Tibial artery (tissue), 4 donors: ENCODE measurements around the gene TAF8.

Source experiments
- DNase-seq, 2 donors: peaks; one replicate each; pipeline ENCODE4 v3.0.0-alpha.2; 2019
- H3K27ac ChIP-seq, 2 donors: fragments of 200-600 bp; sonication (generic) in 1 of 2; 1 replicate in 1 of 2; 2 replicates in 1 of 2; pipeline ENCODE4 v1.5.1; 2018 to 2019; ENCODE audit warnings: mild to moderate bottlenecking in 1 of 2
- H3K27me3 ChIP-seq, 2 donors: fragments of 200-600 bp; sonication (generic) in 1 of 2; one replicate each; pipeline versions ENCODE4 v1.5.1 to v1.6.0; 2016 to 2019
- H3K36me3 ChIP-seq, 3 donors: fragments of 200-600 bp; sonication (generic) in 2 of 3; one replicate each; pipeline ENCODE4 v1.5.1; 2016 to 2019; ENCODE audit warnings: mild to moderate bottlenecking in 2 of 3
- H3K4me1 ChIP-seq, 4 donors: fragments of 200-600 bp; sonication (generic) in 2 of 4; 1 replicate in 3 of 4; 2 replicates in 1 of 4; pipeline ENCODE4 v1.5.1; 2016 to 2019
- H3K4me3 ChIP-seq, 2 donors: fragments of 200-600 bp; sonication (generic) in 1 of 2; 1 replicate in 1 of 2; 2 replicates in 1 of 2; pipeline ENCODE4 v1.5.1; 2018 to 2019; ENCODE audit warnings: mild to moderate bottlenecking in 2 of 2
- H3K9me3 ChIP-seq, 3 donors: fragments of 200-600 bp; sonication (generic) in 1 of 3; one replicate each; pipeline ENCODE4 v1.5.1; 2016 to 2019
- intact Hi-C: fragments of 100-400 bp; cut with DNase I; formaldehyde crosslinking; loops from one replicate; pipeline ENCODE4 v1.15.0; 2023; ENCODE audit warnings: low total_unique reads
- TF ChIP-seq, protein P1 (sequence below), 2 experiments: fragments of 200-600 bp in 1 of 2; fragments of 450-650 bp in 1 of 2; IDR thresholded peaks; one replicate each; pipeline ENCODE4 v1.5.1; 2017 to 2019; ENCODE audit warnings: antibody characterized with exemption in 2 of 2, mild to moderate bottlenecking in 1 of 2, moderate library complexity in 1 of 2

The TAF8 gene

DNA sequence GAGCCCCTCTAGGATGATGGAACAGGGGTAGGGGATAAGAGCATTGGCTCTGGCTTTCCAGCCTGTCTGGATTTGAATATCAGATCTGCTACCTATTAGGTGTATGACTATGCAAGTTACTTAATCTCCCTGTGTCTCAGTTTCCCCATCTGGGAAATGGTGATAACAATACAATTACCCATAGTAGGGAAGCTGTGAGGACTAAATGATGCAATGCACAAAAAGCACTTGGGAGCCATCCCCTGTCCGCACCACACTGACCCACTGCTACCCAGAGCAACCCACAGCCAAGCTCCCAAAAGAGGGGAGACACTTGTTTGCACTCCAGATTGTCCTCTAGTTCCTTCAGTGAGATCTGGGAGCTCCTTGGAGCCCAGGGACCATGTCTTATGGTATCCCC lies 62.0 kb downstream of the TAF8 start:
- Histone ChIP-seq H3K27ac (no peak overlapping the region), H3K27me3 (peaks cover 0 to 9% of the 10 kb centered on the region in 2 donors)
- TF ChIP-seq, protein P1, sequence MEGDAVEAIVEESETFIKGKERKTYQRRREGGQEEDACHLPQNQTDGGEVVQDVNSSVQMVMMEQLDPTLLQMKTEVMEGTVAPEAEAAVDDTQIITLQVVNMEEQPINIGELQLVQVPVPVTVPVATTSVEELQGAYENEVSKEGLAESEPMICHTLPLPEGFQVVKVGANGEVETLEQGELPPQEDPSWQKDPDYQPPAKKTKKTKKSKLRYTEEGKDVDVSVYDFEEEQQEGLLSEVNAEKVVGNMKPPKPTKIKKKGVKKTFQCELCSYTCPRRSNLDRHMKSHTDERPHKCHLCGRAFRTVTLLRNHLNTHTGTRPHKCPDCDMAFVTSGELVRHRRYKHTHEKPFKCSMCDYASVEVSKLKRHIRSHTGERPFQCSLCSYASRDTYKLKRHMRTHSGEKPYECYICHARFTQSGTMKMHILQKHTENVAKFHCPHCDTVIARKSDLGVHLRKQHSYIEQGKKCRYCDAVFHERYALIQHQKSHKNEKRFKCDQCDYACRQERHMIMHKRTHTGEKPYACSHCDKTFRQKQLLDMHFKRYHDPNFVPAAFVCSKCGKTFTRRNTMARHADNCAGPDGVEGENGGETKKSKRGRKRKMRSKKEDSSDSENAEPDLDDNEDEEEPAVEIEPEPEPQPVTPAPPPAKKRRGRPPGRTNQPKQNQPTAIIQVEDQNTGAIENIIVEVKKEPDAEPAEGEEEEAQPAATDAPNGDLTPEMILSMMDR (IDR thresholded peaks at IDR 0.05): no peak

DNA sequence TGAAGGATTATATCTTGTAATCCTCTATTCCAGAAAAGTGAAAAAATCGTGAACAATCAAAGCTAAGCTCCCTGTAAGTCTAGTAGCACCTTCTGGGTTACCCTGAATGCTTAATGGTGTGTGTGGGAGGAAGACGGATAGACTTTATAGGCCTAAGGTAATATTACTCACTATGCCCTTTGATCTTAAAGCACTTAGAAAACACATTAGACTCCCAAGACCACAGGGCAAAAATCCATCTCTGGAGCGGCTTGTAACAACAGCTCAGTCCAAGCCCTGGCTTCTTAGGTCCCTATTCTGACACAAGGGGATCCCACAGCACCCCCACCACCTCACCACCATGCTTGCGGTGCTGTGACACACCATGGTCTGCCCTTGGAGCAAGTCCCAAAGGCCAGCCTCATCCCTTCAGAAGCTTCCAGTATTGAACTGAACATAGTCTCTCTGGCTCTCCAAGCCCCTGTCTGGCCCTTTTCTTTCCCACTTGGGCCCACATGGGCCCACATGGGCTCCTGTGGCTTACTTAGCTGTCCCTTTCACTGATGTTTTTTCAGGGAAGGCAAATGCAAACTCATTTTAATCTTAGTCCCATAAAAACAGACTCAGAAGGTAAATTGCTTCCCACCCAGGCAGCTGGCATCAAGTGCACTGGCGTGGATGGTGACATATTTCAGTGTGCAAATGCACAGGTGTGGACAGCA lies 63.8 kb downstream of the TAF8 start:
- peaks cover 0 to 10% (median 5%) of the 10 kb centered on the region in 4 donors for H3K4me1 ChIP-seq
- peaks cover 0 to 3% of the 10 kb centered on the region in 2 donors for H3K27me3 ChIP-seq
- no peak overlapping the region for H3K4me3 ChIP-seq
- intact Hi-C loops: no loop called here
- peaks cover 0 to 10% (median 0%) of the 10 kb centered on the region in 3 donors for H3K36me3 ChIP-seq
- DNase-seq: no peak
- TF ChIP-seq, protein P1 (IDR thresholded peaks at IDR 0.05): no peak
- H3K9me3 ChIP-seq: no peaks in the 10 kb centered on the region
- no peak overlapping the region for H3K27ac ChIP-seq

More for the DNA sequence above, 62.0 kb downstream of the TAF8 start:
- no peak overlapping the region for H3K4me3 ChIP-seq
- no peak for DNase-seq
- intact Hi-C loops: no loop called here
- no peaks in the 10 kb centered on the region for H3K4me1 ChIP-seq
- H3K36me3 ChIP-seq: peaks cover 0 to 17% (median 0%) of the 10 kb centered on the region in 3 donors
- H3K9me3 ChIP-seq: no peaks in the 10 kb centered on the region

DNA sequence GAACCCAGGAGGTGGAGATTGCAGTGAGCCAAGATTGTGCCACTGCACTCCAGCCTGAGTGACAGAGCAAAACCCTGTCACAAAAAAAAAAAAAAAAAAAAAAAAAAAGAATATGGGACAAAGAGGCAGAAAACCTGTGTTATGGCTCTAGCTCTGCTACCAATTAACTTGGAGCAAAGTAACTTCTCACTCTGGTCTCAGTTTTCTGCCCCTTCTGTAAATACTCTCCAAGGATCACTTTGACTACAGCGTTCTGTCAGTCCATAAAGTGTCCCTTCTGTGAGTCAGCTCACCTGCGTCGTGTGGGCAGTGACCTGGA lies 67.5 kb downstream of the TAF8 start:
- H3K27me3 ChIP-seq: peaks cover 0 to 3% of the 10 kb centered on the region in 2 donors
- TF ChIP-seq, protein P1 (IDR thresholded peaks at IDR 0.05): no peak
- no peaks in the 10 kb centered on the region for H3K9me3 ChIP-seq
- peaks cover 0 to 14% (median 7%) of the 10 kb centered on the region in 4 donors for H3K4me1 ChIP-seq
- no peaks in the 10 kb centered on the region for H3K36me3 ChIP-seq
- no peak overlapping the region for H3K4me3 ChIP-seq
- DNase-seq: no peak
- peak overlapping the region in 1 of 2 donors; percentile 67 for H3K27ac ChIP-seq
- intact Hi-C loops: no loop called here

DNA sequence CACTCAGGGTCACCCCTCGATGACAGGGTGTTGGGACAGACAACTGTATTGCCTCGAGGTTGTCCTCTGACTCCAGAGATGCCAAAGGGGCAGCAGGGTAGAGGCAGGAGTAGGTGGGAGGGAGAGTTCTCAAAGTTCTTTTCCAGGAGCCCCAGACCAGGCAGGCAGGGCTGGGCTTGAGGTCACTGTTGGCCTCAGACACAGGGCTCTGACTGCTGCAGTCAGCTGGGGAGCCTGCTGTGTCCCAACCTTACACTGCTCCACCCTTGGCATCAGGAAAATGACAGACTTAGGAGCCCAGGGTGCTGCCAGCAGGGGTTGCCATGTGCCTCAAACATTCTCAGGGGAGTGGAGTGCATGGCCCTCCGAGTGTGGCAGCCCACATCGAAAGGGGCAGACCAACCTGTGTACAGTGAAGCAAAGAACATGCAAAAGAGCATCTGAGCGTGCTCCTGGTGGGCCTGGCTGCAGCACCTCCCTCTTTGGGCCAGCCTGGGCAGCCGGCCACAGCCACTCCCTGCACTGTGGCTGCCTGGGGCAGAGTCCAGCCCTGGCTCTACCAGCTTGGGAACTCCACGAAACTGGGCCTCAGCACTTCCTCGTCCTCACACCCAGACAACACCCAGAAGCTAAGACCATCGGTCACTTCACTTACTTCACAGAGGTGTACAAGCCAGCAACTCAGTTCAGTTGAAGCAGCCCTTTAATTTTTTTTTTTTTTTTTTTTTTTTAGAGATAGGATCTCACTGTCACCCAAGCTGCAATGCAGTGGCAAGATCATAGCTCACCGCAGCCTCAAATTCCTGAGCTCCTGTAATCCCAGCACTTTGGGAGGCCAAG lies 68.1 kb downstream of the TAF8 start:
- peaks cover 0 to 14% (median 7%) of the 10 kb centered on the region in 4 donors for H3K4me1 ChIP-seq
- H3K27ac ChIP-seq: peak overlapping the region in 1 of 2 donors; percentile 67
- DNase-seq: peak in 1 of 2 donors; percentile 85
- H3K27me3 ChIP-seq: peaks cover 0 to 3% of the 10 kb centered on the region in 2 donors
- H3K4me3 ChIP-seq: no peak overlapping the region
- intact Hi-C loops: no loop called here
- no peaks in the 10 kb centered on the region for H3K9me3 ChIP-seq
- no peaks in the 10 kb centered on the region for H3K36me3 ChIP-seq
- TF ChIP-seq, protein P1 (IDR thresholded peaks at IDR 0.05): no peak

DNA sequence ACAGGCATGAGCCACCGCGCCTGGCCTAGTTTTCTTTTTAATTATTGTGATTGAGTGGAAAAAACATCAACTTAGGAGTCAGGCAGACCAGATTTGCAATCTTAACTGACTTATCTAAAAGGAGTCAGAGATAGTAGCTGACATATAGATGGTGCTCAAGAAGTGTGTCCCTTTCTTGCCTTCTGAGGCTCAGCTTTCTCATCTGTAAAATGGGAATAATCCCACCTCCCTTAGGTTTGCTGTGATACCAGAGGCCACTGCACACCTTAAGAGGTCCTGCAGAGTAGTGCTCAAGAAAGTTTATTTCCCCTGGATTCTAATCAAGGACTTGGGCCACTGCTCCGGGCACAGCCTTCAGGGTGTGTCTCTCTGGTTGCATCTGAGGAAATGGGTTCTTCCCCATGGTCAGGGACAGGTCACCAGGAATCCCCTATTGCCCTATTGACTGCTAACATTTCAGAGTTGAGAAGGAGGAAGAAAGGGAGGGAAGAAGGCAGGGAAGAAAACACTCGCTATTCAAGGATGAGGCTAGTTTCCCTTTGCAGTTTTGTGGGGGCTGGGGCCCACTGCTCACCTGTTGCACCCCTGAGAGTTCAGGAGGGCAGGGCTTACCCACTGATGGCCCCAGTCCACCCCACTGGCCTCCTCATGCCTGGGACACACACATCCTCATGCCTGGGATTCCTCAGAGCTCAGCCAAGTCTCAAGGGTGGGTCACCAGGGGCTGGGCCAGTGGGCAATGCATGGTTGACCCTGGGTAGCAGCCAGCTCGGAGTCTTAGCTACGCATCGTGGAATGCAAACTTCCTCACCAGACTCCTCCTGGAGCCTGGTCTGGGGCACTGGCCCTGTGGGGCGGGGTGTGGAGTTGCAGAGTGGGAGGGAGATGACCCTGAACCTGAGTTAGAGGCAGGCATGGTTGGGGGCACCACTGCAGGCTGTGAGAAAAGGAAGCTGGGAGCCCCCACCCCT lies 70.9 kb downstream of the TAF8 start:
- intact Hi-C loops: no loop called here
- Histone ChIP-seq H3K27ac (no peak overlapping the region), H3K9me3 (no peaks in the 10 kb centered on the region), H3K27me3 (no peaks in the 10 kb centered on the region), H3K36me3 (peaks cover 0 to 10% (median 0%) of the 10 kb centered on the region in 3 donors), H3K4me1 (peaks cover 0 to 18% (median 7%) of the 10 kb centered on the region in 4 donors), H3K4me3 (no peak overlapping the region)
- TF ChIP-seq, protein P1 (IDR thresholded peaks at IDR 0.05): no peak
- DNase-seq: no peak
